Measurements from ENCODE around the gene S1PR3.

- TF ChIP-seq HDAC2 (IDR thresholded peaks at IDR 0.05) (no peak), NFE2L2 (conservative IDR thresholded peaks at IDR 0.05; ENCODE audit: low read length) (no peak), HMGXB4 (CRISPR knock-in tag; IDR thresholded peaks at IDR 0.05; ENCODE audit: borderline replicate concordance) (no peak)
Measured at GRCh38 chr9:88952086-88952615, 39.1 kb upstream of the S1PR3 start.

All from A549 (cell line).